ENCODE data around the gene ATF1. TPM values are rescaled to one million over a fixed set of nuclear protein-coding genes. Genes with fewer than 3 reads are reported as not detected.
"Not testable (repeated sequence)": the region's sequence is repeated elsewhere in the genome, so short reads cannot be mapped to it uniquely, and the experiment has no call there.

Gene ATF1
- polyA plus RNA-seq, 1 donor = 35.3 TPM

DNA sequence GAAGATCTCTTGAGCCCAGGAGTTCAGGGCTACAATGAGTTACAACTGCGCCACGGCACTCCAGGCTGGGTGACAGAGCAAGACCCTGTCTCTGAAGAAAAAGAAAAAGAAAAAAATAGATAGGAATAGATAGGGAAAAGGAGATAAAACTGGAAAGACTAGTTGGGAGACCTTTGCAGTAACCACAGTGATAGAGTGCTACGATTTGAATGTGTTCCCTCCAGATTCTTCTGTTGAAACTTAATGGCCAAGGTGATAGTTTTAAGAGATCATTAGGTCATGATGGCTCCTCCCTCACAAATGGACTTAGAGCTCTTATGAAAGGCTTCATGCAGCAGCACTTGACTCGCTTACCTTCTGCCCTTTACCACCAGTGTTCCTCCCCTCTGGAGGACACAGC lies 13.5 kb upstream of the ATF1 start:
- peaks cover 15% of the 10 kb centered on the region for H3K36me3 ChIP-seq (ENCODE audit: control insufficient read depth, insufficient read depth, low read length)
- no peaks in the 10 kb centered on the region for H3K4me1 ChIP-seq (ENCODE audit: control insufficient read depth, insufficient read depth, low read length)
- H3K9me3 ChIP-seq (ENCODE audit: control insufficient read depth, low read depth, low read length) = no peaks in the 10 kb centered on the region
- no peaks in the 10 kb centered on the region for H3K27me3 ChIP-seq (ENCODE audit: control insufficient read depth, insufficient read depth, low read length)
- 92% methylated on average over 2 of the region's 4 CpGs for WGBS (ENCODE audit: insufficient coverage, low lambda C conversion rate)
- DNase-seq = peak in 1 of 2 donors; percentile 42
- no peak overlapping the region for H3K4me3 ChIP-seq (ENCODE audit: low read length)
- peak overlapping the region; percentile 38 for H3K27ac ChIP-seq (ENCODE audit: low read length)

DNA sequence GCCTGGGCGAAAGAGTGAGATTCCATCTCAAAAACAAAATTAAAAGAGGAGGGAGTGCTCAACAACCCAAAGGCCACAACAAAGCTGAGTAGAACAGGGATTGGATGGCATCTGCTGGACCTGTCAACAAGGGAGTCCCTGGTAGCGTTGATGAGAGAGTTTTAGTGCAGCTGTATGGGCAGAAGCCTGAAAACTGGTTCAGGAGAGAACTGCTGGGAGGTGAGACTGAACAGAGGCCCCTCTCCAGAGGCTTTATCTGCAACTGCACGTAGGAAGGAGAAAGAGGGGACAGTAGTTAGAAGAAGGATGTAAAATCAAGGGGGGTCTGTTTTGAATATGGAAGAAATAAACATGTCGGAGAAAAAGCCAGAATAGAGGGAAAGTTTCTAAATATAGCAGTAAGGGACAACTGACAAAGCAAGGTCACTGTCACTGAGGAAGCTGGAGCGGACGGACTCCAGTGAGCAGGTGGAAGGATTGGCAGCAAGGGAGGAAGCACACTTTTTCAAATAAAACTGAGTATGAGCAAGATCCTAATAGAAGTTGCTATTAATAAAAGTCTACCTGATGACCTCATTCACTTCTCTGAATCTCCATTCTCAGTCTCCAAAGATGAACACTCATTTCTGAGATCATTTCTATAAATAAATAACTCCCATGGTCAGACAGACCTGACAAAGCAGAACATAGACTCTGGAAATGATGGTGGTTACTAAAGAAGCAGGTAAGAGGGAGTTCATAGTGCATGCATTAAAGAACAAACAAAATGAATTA lies 11.8 kb upstream of the ATF1 start:
- 75% methylated on average over 2 of the region's 6 CpGs for WGBS (ENCODE audit: insufficient coverage, low lambda C conversion rate)
- DNase-seq = no peak
- Histone ChIP-seq H3K4me1 (ENCODE audit: control insufficient read depth, insufficient read depth, low read length) (no peaks in the 10 kb centered on the region), H3K36me3 (ENCODE audit: control insufficient read depth, insufficient read depth, low read length) (peaks cover 12% of the 10 kb centered on the region), H3K4me3 (ENCODE audit: low read length) (no peak overlapping the region), H3K27ac (ENCODE audit: low read length) (no peak overlapping the region), H3K9me3 (ENCODE audit: control insufficient read depth, low read depth, low read length) (no peaks in the 10 kb centered on the region), H3K27me3 (ENCODE audit: control insufficient read depth, insufficient read depth, low read length) (no peaks in the 10 kb centered on the region)

DNA sequence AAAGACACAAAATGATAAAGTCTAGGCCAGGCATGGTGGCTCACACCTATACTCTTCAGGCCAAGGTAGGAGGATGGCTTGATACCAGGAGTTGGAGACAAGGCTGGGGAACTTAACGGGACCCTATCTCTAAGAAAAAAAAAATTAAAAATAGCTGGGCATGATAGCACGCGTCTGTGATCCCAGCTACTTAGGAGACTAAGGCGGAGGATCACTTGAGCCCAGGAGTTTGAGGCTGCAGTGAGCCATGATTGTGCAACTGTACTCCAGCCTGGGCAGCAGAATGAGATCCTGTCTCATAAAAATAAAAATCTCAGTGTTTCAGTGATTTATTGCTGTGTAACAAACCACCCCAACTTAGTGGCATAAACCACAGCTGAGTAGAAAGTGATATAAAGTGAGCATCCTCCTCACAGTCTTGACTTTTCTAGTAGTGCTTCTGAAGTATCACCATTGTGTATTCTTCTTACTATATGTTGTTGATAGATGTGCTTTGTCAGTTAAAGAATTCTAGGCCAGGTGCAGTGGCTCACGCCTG lies 10.6 kb upstream of the ATF1 start:
- H3K4me3 ChIP-seq (ENCODE audit: low read length) = no peak overlapping the region
- no CpG with 5 or more reads among the region's 5 CpGs for WGBS (ENCODE audit: insufficient coverage, low lambda C conversion rate)
- H3K4me1 ChIP-seq (ENCODE audit: control insufficient read depth, insufficient read depth, low read length) = no peaks in the 10 kb centered on the region
- no peak for DNase-seq
- H3K27me3 ChIP-seq (ENCODE audit: control insufficient read depth, insufficient read depth, low read length) = no peaks in the 10 kb centered on the region
- H3K9me3 ChIP-seq (ENCODE audit: control insufficient read depth, low read depth, low read length) = no peaks in the 10 kb centered on the region
- H3K36me3 ChIP-seq (ENCODE audit: control insufficient read depth, insufficient read depth, low read length) = peaks cover 3% of the 10 kb centered on the region
- no peak overlapping the region for H3K27ac ChIP-seq (ENCODE audit: low read length)

DNA sequence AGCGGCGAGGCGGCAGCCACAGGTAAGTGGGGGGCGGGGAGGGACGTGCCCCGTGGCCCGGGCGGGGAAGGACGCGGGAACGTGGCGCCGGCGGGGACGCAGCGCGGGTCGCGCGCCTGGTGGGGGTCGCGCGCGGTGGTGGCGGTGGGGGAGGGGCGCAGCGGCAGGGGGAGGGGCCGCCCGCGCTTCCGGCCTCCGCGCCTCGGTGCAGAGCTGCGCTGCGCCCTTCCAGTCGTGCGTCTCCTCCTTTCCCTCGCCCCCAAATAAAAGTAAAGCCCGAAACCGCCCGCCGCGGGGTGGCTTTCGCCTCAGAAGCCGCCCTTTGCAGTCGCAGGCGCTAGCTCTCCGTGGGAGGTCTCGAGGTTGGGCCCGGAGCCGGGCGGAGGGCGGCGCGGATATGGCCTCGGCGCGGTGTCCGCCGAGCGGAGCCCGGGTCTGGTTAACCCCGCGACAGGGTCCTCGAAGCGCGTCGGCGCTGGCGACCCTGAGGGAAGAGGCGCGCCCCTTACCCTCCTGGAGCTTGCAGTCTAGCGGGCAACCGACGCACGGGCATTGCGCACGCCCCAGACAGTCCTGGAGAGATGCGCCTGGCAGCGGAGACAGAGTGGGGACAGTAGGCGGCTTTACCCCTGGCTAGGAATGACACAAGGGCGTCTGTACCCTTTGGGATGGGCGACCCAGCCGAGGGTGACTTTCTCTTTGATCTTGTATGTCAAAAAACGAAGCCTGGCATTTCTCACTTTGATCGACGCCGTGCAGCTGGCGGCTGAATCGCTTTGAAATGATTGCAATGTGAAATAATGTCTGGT lies 589 bp downstream of the ATF1 start:
- Histone ChIP-seq H3K4me3 (ENCODE audit: low read length) (peak overlapping the region; percentile 94), H3K4me1 (ENCODE audit: control insufficient read depth, insufficient read depth, low read length) (peaks cover 21% of the 10 kb centered on the region), H3K9me3 (ENCODE audit: control insufficient read depth, low read depth, low read length) (no peaks in the 10 kb centered on the region), H3K36me3 (ENCODE audit: control insufficient read depth, insufficient read depth, low read length) (no peaks in the 10 kb centered on the region), H3K27me3 (ENCODE audit: control insufficient read depth, insufficient read depth, low read length) (no peaks in the 10 kb centered on the region), H3K27ac (ENCODE audit: low read length) (peak overlapping the region; percentile 99)
- WGBS (ENCODE audit: insufficient coverage, low lambda C conversion rate) = no CpG with 5 or more reads among the region's 91 CpGs
- DNase-seq = peak; percentile 23 to 69

DNA sequence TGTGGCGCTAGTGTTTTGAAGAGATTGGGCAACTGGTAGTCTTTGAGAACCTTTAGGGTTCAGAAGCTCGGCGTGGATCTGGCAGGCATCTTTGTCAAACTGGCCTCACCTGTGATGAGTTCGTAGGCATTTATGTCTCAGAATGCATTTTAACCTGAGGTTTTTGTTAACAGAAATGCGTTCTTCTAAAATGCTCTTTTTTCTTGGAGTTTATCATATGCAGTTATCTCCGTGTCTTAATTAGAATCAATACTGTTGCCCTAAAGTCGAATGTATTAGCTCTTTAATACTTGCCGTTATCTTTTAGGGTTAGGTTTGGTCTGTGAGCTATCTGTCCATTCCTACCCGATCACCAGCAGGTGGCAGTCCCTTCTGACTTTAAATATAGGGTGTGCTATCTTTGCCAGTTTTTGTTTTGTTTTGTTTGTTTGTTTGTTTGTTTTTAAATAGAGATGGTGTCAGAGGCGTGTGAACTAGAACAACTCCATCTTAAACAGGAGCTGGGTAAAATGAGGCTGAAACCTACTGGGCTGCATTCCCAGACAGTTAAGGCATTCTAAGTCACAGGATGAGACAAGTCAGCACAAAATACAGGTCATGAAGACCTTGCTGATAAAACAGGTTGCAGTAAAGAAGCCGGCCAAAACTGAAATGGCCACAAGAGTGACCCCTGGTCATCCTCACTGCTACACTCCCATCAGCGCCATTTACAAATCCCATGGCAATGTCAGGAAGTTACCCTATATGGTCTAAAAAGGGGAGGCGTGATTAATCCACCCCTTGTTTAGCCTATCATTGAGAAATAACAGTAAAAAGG lies 1.4 kb downstream of the ATF1 start:
- peak; percentile 23 to 62 for DNase-seq
- Histone ChIP-seq H3K4me1 (ENCODE audit: control insufficient read depth, insufficient read depth, low read length) (peaks cover 21% of the 10 kb centered on the region), H3K27me3 (ENCODE audit: control insufficient read depth, insufficient read depth, low read length) (no peaks in the 10 kb centered on the region), H3K9me3 (ENCODE audit: control insufficient read depth, low read depth, low read length) (no peaks in the 10 kb centered on the region), H3K4me3 (ENCODE audit: low read length) (peak overlapping the region; percentile 94), H3K36me3 (ENCODE audit: control insufficient read depth, insufficient read depth, low read length) (no peaks in the 10 kb centered on the region), H3K27ac (ENCODE audit: low read length) (peak overlapping the region; percentile 99)
- 0% methylated on average over 3 of the region's 13 CpGs for WGBS (ENCODE audit: insufficient coverage, low lambda C conversion rate)

DNA sequence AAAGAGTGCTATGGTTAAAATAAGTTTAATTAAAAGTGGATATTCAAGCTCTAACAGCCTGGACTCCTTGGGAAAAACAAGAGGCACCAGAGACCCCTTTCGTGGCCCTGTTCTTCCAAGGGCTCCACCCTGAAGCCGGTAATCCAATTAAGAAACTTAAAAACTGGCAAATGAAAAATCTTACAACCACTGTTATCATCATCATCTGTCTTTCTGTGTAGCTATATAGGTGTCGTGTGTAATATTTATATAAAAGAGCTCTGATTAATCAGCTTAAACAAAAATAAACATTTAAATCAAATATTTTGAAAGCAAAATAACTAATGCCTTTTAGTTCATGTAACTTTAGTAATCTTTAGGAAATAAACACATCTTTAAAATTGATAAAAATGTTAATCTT lies 4.5 kb downstream of the ATF1 start:
- H3K4me3 ChIP-seq (ENCODE audit: low read length) = no peak overlapping the region
- no peaks in the 10 kb centered on the region for H3K27me3 ChIP-seq (ENCODE audit: control insufficient read depth, insufficient read depth, low read length)
- H3K9me3 ChIP-seq (ENCODE audit: control insufficient read depth, low read depth, low read length) = no peaks in the 10 kb centered on the region
- peaks cover 17% of the 10 kb centered on the region for H3K4me1 ChIP-seq (ENCODE audit: control insufficient read depth, insufficient read depth, low read length)
- no peak for DNase-seq
- H3K27ac ChIP-seq (ENCODE audit: low read length) = no peak overlapping the region
- H3K36me3 ChIP-seq (ENCODE audit: control insufficient read depth, insufficient read depth, low read length) = peaks cover 4% of the 10 kb centered on the region
- no CpG with 5 or more reads among the region's 3 CpGs for WGBS (ENCODE audit: insufficient coverage, low lambda C conversion rate)

DNA sequence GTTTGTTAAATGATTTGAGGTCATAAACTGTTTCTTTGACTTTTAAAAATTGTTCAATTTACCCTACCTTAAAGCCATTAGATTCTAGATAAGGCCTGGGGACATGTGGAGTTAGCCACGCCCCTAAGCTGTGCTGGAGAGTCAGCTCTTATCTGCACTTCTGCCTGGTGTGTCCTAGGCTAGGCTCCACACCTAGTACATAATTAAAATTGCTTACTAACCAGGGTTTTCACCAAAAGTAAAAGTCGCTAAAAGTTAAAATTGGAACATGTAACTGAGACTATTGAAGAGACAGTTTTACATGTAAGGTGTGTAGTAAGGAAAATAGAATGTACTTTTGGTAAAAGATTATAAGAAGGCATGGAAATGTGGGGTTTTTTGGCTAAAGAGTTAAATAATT lies 4.9 kb downstream of the ATF1 start:
- 78% methylated on average over 1 of the region's 2 CpGs for WGBS (ENCODE audit: insufficient coverage, low lambda C conversion rate)
- peak; percentile 36 to 51 for DNase-seq
- H3K9me3 ChIP-seq (ENCODE audit: control insufficient read depth, low read depth, low read length); H3K27me3 ChIP-seq (ENCODE audit: control insufficient read depth, insufficient read depth, low read length); H3K4me3 ChIP-seq (ENCODE audit: low read length); H3K36me3 ChIP-seq (ENCODE audit: control insufficient read depth, insufficient read depth, low read length): not testable (repeated sequence)
- Histone ChIP-seq H3K27ac (ENCODE audit: low read length) (peak overlapping the region; percentile 25), H3K4me1 (ENCODE audit: control insufficient read depth, insufficient read depth, low read length) (peaks cover 17% of the 10 kb centered on the region)

DNA sequence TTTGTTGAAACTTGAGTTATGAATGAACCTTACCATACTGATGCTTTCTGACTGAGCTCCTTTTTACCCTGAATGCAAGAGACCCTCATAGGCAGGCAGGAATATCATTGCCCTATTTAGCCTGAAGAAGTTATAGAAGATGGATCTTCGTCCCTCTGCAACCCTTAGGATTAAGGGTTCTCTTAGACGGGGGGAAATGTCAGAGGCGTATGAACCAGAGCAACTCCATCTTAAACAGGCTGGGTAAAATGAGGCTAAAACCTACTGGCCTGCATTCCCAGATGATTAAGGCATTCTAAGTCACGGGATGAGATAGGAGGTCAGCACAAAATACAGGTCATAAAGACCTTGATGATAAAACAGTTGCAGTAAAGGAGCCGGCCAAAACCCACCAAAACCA lies 7.5 kb downstream of the ATF1 start:
- H3K36me3 ChIP-seq (ENCODE audit: control insufficient read depth, insufficient read depth, low read length) = peaks cover 4% of the 10 kb centered on the region
- WGBS (ENCODE audit: insufficient coverage, low lambda C conversion rate) = no CpG with 5 or more reads among the region's 5 CpGs
- peaks cover 8% of the 10 kb centered on the region for H3K4me1 ChIP-seq (ENCODE audit: control insufficient read depth, insufficient read depth, low read length)

DNA sequence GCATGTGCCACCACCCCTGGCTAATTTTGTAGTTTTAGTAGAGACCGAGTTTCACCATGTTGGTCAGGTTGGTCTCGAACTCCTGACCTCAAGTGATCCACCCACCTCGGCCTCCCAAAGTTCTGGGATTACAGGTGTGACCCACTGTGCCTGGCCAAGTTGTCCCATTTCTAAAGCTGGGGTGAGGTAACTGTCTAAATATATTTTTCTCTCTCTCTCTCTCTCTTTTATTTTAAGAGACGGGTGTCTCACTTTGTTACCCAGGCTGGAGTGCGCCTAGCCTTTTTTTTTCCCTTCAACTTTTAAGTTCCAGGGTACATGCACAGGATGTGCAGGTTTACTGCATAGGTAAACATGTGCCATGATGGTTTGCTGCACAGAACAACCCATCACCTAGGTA lies 8.6 kb downstream of the ATF1 start:
- Histone ChIP-seq H3K9me3 (ENCODE audit: control insufficient read depth, low read depth, low read length) (no peaks in the 10 kb centered on the region), H3K4me1 (ENCODE audit: control insufficient read depth, insufficient read depth, low read length) (peaks cover 8% of the 10 kb centered on the region), H3K36me3 (ENCODE audit: control insufficient read depth, insufficient read depth, low read length) (peaks cover 4% of the 10 kb centered on the region), H3K27me3 (ENCODE audit: control insufficient read depth, insufficient read depth, low read length) (no peaks in the 10 kb centered on the region), H3K4me3 (ENCODE audit: low read length) (no peak overlapping the region), H3K27ac (ENCODE audit: low read length) (no peak overlapping the region)
- no peak for DNase-seq
- 100% methylated on average over 3 of the region's 5 CpGs for WGBS (ENCODE audit: insufficient coverage, low lambda C conversion rate)

More for the DNA sequence above, 7.5 kb downstream of the ATF1 start:
- H3K4me3 ChIP-seq (ENCODE audit: low read length) = no peak overlapping the region
- H3K27me3 ChIP-seq (ENCODE audit: control insufficient read depth, insufficient read depth, low read length) = no peaks in the 10 kb centered on the region
- no peaks in the 10 kb centered on the region for H3K9me3 ChIP-seq (ENCODE audit: control insufficient read depth, low read depth, low read length)
- H3K27ac ChIP-seq (ENCODE audit: low read length) = no peak overlapping the region
- no peak for DNase-seq

DNA sequence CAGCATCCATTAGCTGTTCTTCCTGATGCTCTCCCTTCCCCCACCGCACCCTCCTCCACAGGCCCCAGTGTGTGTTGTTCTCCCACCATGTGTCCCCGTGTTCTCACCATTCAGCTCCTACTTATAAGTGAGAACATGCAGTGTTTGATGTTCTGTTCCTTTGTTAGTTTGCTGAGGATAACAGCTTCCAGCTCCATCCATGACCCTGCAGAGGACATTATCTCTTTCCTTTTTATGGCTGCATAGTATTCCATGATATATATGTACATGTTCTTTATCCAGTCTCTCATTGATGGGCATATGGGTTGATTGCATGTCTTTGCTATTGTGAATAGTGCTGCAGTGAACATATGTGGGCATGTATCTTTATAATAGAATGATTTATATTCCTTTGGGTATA lies 9.0 kb downstream of the ATF1 start:
- Histone ChIP-seq H3K27ac (ENCODE audit: low read length) (no peak overlapping the region), H3K36me3 (ENCODE audit: control insufficient read depth, insufficient read depth, low read length) (peaks cover 4% of the 10 kb centered on the region), H3K9me3 (ENCODE audit: control insufficient read depth, low read depth, low read length) (no peaks in the 10 kb centered on the region), H3K4me1 (ENCODE audit: control insufficient read depth, insufficient read depth, low read length) (peaks cover 8% of the 10 kb centered on the region), H3K4me3 (ENCODE audit: low read length) (no peak overlapping the region), H3K27me3 (ENCODE audit: control insufficient read depth, insufficient read depth, low read length) (no peaks in the 10 kb centered on the region)
- no CpG with 5 or more reads among the region's 2 CpGs for WGBS (ENCODE audit: insufficient coverage, low lambda C conversion rate)
- DNase-seq = no peak
